Fibroblast of skin of left quadriceps (primary cell): Measurements from ENCODE around the gene CRAT.

Experiments used
- DNase-seq, 2 experiments: peaks; one replicate each; pipeline ENCODE4 v3.0.0-alpha.2; 2013; ENCODE audit warnings: low read depth in 2 of 2

The CRAT gene

GRCh38 chr9:129060991-129061390 lies 49.6 kb downstream of the CRAT start:
- DNase-seq, result no peak

- no peak for DNase-seq
Measured at GRCh38 chr9:129059796-129060785, 50.5 kb downstream of the CRAT start.

- DNase-seq, result no peak
Measured at GRCh38 chr9:129058965-129059795, 51.4 kb downstream of the CRAT start.

GRCh38 chr9:129054163-129054851 lies 56.3 kb downstream of the CRAT start:
- no peak for DNase-seq

GRCh38 chr9:129053020-129053419 lies 57.6 kb downstream of the CRAT start:
- no peak for DNase-seq

- DNase-seq, result no peak
Measured at GRCh38 chr9:129052592-129052991, 58.0 kb downstream of the CRAT start.
